Hematopoietic multipotent progenitor cell (in vitro differentiated cells): Measurements from ENCODE around the gene ZNF592. TPM values are rescaled to one million over a fixed set of nuclear protein-coding genes. Genes with fewer than 3 reads are reported as not detected.

Experiments used
- DNase-seq, 3 donors: peaks; one replicate each; pipeline ENCODE4 v3.0.0-alpha.2; 2011 to 2015; ENCODE audit warnings: low read depth in 2 of 3, low spot score in 2 of 3
- small RNA-seq: library from RNA; depleted of rRNA; stranded (forward); fragments of <200 nt; gene quantifications from one replicate; pipeline ENCODE3, GENCODE V24; 2012
- total RNA-seq: library from RNA; depleted of rRNA; stranded (reverse); fragments of >200 nt; gene quantifications from one replicate; pipeline ENCODE4 v1.2.3, GENCODE V29; 2012

Gene ZNF592
- total RNA-seq, 1 donor, result 18.0 TPM

DNA sequence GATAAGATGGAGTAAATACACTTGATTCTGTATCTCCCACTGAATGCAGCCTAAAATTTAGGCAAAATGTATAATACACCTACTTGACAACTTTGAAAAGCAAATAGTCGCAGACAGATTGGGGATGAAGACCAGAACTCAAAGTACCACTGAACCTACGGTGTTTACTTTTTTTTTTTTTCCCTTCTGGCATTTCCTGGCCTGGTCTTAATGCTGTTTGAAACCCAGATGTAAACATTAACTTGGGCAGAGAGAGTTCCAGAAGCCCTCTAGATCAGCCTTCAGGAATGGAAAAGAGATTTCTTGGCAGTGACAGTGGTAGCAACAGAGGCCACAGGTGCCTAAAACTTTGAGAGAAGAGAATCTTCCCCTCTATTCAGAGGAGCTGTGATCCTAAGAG, 96.6 kb downstream of the ZNF592 start:
- DNase-seq, result no peak

DNA sequence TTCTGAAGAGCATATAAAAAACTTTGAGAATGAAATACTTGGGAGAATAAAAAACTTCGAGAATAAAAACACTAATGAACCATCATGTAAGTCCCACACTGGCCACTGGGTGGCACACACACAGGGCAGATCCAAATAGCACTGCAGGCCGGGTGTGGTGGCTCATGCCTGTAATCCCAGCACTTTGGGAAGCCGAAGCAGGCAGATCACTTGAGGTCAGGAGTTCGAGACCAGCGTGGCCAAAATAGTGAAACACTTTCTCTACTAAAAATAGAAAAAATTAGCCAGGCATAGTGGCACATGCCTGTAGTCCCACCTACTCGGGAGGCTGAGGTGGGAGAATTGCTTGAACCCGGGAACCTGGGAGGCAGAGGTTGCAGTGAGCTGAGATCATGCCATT, 97.2 kb downstream of the ZNF592 start:
- peak in 2 of 3 donors; percentile 10 to 31 for DNase-seq

DNA sequence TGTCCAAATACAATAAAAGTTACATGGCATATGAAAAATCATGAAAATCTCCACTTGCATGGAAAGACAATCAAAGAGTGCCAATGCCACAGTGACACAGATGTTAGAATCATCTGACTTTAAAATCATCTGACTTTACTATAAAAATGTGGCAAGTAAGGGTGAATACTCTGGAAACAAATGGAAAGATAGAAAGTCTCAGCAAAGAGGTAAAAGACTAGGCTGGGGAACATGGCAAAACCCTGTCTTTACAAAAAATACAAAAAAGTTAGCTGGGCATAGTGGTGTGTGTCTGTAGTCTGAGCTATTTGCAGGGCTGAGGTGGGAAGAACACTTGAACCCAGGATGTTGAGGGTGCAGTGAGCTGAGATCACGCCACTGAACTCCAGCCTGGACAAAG, 97.9 kb downstream of the ZNF592 start:
- no peak for DNase-seq

DNA sequence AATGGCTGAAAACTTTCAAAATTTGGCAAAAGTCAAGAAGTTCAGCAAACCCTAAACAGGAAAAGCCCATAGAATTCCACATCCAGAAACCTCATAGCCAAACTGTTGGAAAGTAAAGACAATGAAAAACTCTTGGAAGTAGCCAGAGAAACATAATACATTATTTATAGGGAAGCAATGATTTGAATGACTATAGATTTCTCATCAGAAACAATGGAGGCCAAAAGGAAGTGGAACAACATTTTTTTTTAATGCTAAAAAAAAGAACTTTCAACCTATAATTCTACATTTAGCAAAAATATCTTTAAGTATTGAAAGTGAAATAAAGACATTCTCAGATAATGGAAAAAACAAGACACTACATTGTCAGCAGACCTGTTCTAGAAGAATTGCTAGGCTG, 99.0 kb downstream of the ZNF592 start:
- DNase-seq, result no peak

DNA sequence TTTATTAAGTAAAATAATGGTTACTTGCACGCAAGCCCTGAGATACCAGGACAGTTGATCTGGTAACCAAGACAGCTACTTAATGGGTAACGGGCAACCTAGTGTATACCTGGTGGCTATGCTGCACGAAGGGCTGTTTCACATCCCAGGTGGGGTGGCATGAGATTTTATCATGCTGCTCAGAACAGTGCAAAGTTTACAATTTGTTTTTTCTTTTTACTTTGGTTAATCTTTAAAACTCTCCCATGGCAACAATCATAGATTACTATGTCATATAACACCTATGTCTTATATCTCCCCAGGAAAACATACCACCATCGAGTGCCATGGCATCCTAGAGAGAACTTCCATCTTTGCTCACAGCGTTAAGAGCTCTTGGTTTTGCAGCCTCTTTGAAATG, 103.8 kb downstream of the ZNF592 start:
- DNase-seq, result no peak

DNA sequence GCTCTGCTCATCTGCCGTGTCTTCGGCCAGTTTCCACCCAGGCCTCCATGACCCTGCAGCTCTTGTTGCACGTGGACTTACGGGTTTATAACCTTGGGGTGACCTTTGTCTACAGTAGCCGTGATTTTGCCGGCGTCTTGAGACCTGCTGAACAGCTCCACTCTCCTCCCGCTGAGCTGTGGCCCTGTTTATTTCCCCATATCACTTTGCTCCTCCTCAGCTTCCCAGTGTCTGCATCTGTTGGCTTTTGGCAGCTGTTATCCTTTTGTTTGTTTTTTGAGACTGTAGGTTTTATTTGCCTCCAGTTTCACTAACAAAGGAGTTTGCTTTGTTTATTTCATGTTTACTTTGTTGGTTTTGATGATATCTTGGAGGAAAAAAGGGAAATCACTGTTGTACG, 106.7 kb downstream of the ZNF592 start:
- no peak for DNase-seq

DNA sequence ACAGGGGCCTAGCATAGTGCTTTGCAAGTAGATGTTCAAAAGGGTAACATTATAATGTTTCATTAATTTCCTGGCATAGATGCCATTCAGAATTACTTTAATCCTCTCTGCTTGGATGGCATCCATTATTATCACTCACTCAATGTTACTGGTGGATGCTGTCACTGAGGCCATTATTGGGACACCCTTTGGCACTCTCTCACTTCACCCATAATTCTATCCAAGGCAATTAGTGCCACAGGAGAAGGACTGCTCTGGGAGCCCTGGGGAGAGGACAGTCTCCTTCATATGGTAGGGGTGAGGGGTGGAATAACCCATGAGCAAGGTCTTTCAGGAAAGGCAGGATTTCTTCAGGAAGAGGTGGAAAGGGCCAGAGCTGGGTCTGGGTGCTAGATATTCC, 107.4 kb downstream of the ZNF592 start:
- DNase-seq, result no peak

Small RNAs within 50 kb of the gene (small RNA-seq; reads per million reads assigned to genes)
- gene RF00402, result not detected

Other genes starting within 250 kb of the ZNF592 start
- gene ZSCAN2, start 147.6 kb upstream of the ZNF592 start, total RNA-seq, result 14.3 TPM
- gene WDR73, start 94.3 kb upstream of the ZNF592 start, total RNA-seq, result 35.5 TPM
- gene NMB, start 90.4 kb upstream of the ZNF592 start, total RNA-seq, result 2.4 TPM
- 44.2 TPM for gene SEC11A, start 32.5 kb upstream of the ZNF592 start, total RNA-seq
- 0.81 TPM for gene ALPK3, start 68.8 kb downstream of the ZNF592 start, total RNA-seq
- gene SLC28A1, start 136.1 kb downstream of the ZNF592 start, total RNA-seq, result not detected
- gene PDE8A, start 233.3 kb downstream of the ZNF592 start, total RNA-seq, result 5.7 TPM